ELF-1 (cell line): Measurements from ENCODE around the gene UNC13D.
"Not testable (repeated sequence)": the region's sequence is repeated elsewhere in the genome, so short reads cannot be mapped to it uniquely, and the experiment has no call there.

Source experiments
- DNase-seq: peaks from one replicate; pipeline ENCODE4 v3.0.0-alpha.2; 2016; ENCODE audit warnings: low read depth, low spot score

Gene UNC13D

DNA sequence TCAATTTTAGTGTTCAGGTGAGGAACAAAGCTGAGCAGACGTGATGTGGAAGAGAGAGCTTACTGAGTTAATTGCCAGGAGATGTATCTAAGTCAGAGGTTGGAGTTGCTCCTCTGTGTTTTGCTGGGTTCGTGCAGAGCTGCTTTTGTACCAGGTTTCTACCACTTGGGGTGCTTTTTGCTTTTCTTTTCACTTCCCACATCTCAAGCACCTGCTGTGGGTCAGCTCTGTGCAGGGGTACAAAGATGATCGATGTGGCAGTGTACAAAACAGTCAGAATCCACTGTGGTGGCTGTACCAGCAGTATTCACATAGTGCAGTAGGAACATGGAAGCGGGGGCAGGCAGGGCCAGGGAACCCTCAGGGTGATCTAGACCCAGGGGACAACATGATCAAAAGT is 44.8 kb downstream of the UNC13D start:
- DNase-seq: no peak

GRCh38 chr17:75795820-75796607 is 48.2 kb downstream of the UNC13D start:
- DNase-seq: no peak

DNA sequence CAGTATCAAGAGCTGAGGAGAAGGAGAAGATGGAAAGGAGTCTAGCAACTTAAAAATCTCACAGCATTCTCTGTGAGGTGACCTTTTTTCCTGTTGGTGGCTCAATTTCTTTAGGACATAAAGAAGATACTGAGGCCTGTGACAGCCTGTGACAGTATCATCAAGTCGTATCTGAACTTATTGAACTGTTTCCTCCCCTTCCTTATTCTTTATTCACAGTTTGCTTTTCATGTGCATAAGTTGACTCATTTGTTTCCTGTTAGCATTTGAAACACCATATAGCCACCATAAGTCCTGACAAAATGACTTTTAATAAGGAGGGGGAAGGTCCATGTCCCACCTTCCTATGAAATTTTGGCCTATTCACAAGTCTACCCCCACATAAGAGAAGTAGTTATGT is 50.7 kb downstream of the UNC13D start:
- DNase-seq: no peak

GRCh38 chr17:75791254-75791653 is 53.0 kb downstream of the UNC13D start:
- no peak for DNase-seq

- peak; percentile 98 for DNase-seq
Observed at GRCh38 chr17:75785016-75785890, 59.0 kb downstream of the UNC13D start.

DNA sequence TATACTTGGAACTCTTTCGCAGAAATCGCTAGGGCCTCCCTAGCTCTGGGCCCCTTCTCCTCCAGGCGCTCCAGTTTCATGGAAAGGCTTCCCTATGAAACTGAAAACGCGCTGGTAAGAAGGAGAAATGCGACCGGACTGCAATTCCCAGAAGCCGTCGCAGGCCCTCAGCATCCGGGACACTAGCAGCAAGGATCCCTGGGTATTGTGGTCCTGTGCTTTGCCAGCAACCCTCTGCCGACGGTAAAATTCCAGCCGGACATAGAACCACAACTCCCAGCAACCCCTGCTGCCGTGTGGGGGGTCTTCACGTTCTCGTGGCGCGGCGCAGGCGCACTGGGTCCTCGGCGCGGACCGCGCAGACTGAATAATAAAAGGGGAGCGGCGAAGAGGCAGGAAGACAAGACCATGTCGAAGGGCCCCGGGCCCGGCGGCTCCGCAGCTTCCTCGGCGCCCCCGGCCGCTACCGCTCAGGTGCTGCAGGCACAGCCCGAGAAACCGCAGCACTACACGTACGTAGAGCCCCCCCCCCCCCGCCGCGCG is 59.7 kb downstream of the UNC13D start, which contains the start of gene UNK:
UNK (plus strand) TSS at position 334 of the 543 bp plus-strand sequence; CDS start at position 409, 75 bp downstream.
- DNase-seq: peak; percentile 99

DNA sequence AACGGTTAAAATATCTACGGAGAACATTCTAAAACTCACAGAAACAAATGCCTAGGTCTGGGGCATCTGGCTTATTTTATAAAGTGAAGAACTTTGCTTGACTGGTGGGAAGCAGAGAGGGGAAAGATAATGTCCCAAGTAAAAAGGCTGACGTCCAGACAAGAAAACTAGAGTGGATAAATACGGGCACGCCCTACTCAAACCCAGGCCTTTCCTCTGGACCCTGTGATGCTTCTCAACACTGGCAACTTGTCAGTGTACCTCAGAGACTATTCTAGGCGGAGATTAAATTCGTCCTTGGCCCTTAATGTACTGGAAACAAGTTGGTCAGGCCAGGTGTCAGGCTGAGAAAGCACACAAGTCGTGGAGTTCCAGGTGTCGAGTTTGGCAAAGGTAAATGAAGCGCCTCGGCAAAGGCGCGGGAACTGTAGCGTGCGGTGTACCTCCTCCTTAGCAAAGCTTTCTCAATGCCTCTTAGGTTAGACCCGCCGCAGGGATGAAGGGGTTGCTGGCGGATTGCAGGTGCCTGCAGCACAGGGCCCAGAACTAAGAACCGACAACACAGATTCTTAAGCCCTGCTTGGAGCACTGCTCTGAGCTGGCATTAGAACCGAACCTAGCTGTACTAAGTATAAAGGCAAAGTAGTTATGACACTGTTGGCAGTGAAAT is 60.3 kb downstream of the UNC13D start:
- no peak for DNase-seq

DNA sequence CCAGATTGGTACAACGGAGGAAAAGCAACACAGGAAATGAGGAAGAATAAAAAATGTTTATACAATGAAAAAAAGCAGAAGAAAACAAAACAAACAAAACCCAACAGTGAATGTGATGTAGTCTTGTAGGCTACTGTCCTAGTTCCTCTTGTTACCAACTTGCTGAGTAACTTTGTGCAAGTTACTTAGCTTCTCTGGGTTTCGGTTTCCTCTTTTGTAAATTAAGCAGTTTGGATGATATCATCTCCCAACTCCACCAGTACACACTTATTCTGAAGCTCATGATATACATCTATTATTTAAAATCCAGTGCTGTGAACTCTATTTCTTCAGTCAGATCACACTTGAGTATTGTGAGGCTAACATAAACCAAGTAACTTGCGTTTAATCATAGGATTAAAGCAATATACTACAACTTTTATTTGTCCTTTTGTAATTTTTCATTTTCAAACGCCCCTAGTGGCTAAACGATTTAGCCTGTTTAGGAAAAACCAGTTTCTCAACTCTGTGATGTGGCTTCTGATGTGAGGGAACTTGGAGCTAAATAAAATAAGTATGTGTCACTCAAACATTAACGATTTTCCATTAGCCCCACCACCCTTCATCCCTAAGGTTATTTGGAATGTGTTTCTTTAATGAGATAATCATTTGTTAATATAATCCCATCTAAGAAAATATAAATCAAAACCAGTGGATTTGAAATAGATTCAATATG is 61.0 kb downstream of the UNC13D start:
- DNase-seq: no peak

GRCh38 chr17:75779987-75780889 is 64.0 kb downstream of the UNC13D start:
- DNase-seq: no peak

- DNase-seq: peak; percentile 100
Observed at GRCh38 chr17:75779250-75779986, 64.8 kb downstream of the UNC13D start.

GRCh38 chr17:75778861-75779249 is 65.3 kb downstream of the UNC13D start:
- DNase-seq: peak; percentile 78

DNA sequence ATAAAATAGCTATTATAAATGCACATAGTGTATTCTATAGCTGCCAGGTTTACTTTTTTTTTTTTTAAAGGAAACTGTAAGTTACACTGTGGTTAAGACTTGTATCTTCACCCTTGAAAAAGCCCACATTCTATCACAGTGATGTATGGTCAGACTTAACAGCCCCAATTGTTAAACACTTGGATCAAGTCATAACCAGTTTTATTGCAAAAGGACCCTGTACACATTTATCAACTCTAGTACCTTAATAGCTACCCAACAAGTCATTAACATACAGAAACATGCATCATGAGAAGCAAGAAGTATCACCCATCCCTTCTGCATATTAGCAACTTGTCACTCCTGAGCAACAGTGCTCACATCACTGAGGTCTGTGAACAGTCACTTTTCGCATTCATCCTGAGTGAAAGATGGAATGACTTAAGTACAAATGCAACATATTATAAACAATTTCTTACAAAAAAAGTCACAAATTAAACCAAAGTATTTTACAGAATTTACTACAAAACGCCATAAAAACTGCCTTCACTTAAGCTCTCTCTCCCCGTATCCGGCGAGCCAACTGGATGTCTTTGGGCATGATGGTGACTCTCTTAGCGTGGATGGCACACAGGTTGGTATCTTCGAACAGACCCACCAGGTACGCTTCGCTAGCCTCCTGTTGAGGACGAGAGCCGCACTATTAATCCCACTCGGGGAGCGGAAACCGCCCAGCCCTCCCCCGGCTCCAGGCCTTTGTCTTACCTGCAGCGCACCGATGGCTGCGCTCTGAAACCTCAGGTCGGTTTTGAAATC is 65.9 kb downstream of the UNC13D start:
- not testable (repeated sequence) for DNase-seq

DNA sequence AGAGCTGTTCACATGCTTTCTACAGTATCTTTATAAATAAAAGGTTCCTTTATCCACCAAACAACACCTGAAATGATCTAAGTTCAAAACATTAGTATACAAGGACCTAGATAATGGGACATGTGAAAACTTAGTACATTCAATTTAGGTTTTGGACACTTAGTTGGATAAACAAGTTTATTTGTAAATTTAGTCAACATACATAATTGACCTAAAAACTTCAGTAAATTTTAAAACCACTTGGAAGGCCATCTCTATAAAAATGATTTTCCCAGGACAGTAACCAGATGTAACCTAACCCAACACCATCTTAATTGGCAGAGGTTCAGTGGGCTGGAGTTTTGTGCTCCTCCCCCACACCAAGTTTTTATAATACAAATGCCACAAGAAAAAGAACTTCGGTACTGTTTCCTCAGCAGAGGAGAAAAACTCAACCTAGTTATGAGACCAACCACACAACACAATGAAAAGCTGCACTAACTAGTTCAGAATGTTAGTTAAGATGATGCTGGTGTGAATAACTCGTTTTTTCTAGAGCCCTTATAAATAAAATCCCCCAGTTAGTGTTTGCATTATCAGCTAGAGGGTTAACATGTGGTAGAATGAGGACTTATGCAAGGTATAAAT is 66.8 kb downstream of the UNC13D start:
- DNase-seq: no peak
